ENCODE measurements around the gene WDR5B. TPM values are rescaled to one million over a fixed set of nuclear protein-coding genes. Genes with fewer than 3 reads are reported as not detected.
A peak's percentile ranks its signal among the peaks of the same experiment; 100 is the strongest.

WDR5B gene
- total RNA-seq, 4 donors from 2014 or later = 2.7 to 8.3 (median 4.1) TPM

GRCh38 chr3:122416966-122417365, 1.1 kb upstream of the WDR5B start:
- peaks cover 0 to 26% (median 8%) of the 10 kb centered on the region in 4 donors for H3K4me1 ChIP-seq
- H3K27ac ChIP-seq = peak overlapping the region in 2 of 4 donors; percentile 85 to 91
- peak in 2 of 3 donors; percentile 47 to 50 for DNase-seq
- H3K4me3 ChIP-seq = peak overlapping the region; percentile 46 to 84 (median 68)
- H3K36me3 ChIP-seq = peaks cover 0 to 7% (median 0%) of the 10 kb centered on the region in 3 donors
- TF ChIP-seq, protein P1, sequence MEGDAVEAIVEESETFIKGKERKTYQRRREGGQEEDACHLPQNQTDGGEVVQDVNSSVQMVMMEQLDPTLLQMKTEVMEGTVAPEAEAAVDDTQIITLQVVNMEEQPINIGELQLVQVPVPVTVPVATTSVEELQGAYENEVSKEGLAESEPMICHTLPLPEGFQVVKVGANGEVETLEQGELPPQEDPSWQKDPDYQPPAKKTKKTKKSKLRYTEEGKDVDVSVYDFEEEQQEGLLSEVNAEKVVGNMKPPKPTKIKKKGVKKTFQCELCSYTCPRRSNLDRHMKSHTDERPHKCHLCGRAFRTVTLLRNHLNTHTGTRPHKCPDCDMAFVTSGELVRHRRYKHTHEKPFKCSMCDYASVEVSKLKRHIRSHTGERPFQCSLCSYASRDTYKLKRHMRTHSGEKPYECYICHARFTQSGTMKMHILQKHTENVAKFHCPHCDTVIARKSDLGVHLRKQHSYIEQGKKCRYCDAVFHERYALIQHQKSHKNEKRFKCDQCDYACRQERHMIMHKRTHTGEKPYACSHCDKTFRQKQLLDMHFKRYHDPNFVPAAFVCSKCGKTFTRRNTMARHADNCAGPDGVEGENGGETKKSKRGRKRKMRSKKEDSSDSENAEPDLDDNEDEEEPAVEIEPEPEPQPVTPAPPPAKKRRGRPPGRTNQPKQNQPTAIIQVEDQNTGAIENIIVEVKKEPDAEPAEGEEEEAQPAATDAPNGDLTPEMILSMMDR (IDR thresholded peaks at IDR 0.05) = no peak
- no peak for TF ChIP-seq POLR2A (IDR thresholded peaks at IDR 0.05)
- H3K9me3 ChIP-seq = no peaks in the 10 kb centered on the region
- H3K27me3 ChIP-seq = no peaks in the 10 kb centered on the region

GRCh38 chr3:122415104-122415744, 638 bp downstream of the WDR5B start:
- peaks cover 0 to 26% (median 8%) of the 10 kb centered on the region in 4 donors for H3K4me1 ChIP-seq
- TF ChIP-seq, protein P1 (IDR thresholded peaks at IDR 0.05) = no peak
- TF ChIP-seq POLR2A (IDR thresholded peaks at IDR 0.05) = no peak
- peak overlapping the region; percentile 77 to 92 (median 88) for H3K27ac ChIP-seq
- H3K9me3 ChIP-seq = no peaks in the 10 kb centered on the region
- H3K27me3 ChIP-seq = no peaks in the 10 kb centered on the region
- DNase-seq = peak in 2 of 3 donors; percentile 55 to 65
- H3K36me3 ChIP-seq = peaks cover 0 to 14% (median 0%) of the 10 kb centered on the region in 3 donors
- H3K4me3 ChIP-seq = peak overlapping the region; percentile 46 to 84 (median 68)

GRCh38 chr3:122414391-122414790, 1.5 kb downstream of the WDR5B start:
- Histone ChIP-seq H3K9me3 (no peaks in the 10 kb centered on the region), H3K27ac (no peak overlapping the region), H3K36me3 (peaks cover 0 to 23% (median 0%) of the 10 kb centered on the region in 3 donors), H3K4me1 (peaks cover 0 to 26% (median 8%) of the 10 kb centered on the region in 4 donors), H3K27me3 (no peaks in the 10 kb centered on the region), H3K4me3 (no peak overlapping the region)
- TF ChIP-seq POLR2A (IDR thresholded peaks at IDR 0.05) = no peak
- TF ChIP-seq, protein P1 (IDR thresholded peaks at IDR 0.05) = no peak
- no peak for DNase-seq

DNA sequence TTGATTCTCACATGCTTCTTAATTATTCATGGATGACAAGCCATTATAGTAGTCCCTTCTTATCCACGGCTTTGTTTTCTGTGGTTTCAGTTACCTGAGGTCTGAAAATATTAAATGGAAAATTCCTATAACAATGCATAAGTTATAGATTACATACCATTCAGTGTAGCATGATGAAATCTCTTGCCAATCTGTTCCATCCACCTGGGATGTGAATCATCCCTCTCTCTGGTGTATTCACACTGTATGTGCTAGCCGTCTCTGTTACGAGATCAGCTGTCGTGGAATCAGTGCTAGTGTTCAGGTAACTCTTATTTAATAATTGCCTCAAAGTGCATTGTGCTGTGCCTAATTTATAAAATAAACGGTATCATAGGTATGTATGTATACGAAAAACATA, 5.2 kb downstream of the WDR5B start:
- H3K36me3 ChIP-seq = peaks cover 0 to 58% (median 0%) of the 10 kb centered on the region in 3 donors
- H3K9me3 ChIP-seq = no peaks in the 10 kb centered on the region
- H3K27me3 ChIP-seq = no peaks in the 10 kb centered on the region

DNA sequence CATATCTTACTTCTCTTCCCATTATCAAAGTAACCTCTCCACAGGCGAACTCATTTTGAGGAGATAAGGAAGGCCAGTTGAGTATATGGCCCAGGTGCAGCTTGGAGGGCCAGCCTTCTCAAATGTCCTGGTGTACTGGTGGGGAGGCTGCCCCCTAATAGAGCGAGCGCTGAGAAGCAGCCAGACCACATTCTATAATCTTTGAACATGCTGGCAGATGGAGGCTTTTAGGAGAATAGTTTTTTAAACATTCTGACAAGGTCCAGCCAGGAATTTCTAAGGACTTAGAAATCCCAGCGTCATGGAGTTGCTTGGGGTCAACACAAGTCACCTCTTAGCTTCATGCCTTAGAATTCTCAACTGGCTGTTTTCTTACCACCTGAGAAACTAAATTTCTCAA, 5.8 kb downstream of the WDR5B start:
- no peak for TF ChIP-seq POLR2A (IDR thresholded peaks at IDR 0.05)
- TF ChIP-seq, protein P1 (IDR thresholded peaks at IDR 0.05) = no peak
- Histone ChIP-seq H3K4me1 (peaks cover 0 to 17% (median 3%) of the 10 kb centered on the region in 4 donors), H3K9me3 (no peaks in the 10 kb centered on the region), H3K27me3 (no peaks in the 10 kb centered on the region), H3K27ac (no peak overlapping the region), H3K4me3 (no peak overlapping the region), H3K36me3 (peaks cover 0 to 63% (median 0%) of the 10 kb centered on the region in 3 donors)
- DNase-seq = no peak

More for the DNA sequence above, 5.2 kb downstream of the WDR5B start:
- Histone ChIP-seq H3K27ac (no peak overlapping the region), H3K4me1 (peaks cover 0 to 19% (median 5%) of the 10 kb centered on the region in 4 donors), H3K4me3 (no peak overlapping the region)
- DNase-seq = no peak
- TF ChIP-seq, protein P1 (IDR thresholded peaks at IDR 0.05) = no peak
- no peak for TF ChIP-seq POLR2A (IDR thresholded peaks at IDR 0.05)

All from Peyer's patch (tissue), 4 donors.